T-helper 22 cell (primary cell): ENCODE data around the gene ANKRD16.
"Not testable (repeated sequence)": the region's sequence is repeated elsewhere in the genome, so short reads cannot be mapped to it uniquely, and the experiment has no call there.

ENCODE experiments used
- DNase-seq: peaks from one replicate; pipeline ENCODE4 v3.0.0-alpha.2; 2020; ENCODE audit warnings: low read depth

ANKRD16 gene

DNA sequence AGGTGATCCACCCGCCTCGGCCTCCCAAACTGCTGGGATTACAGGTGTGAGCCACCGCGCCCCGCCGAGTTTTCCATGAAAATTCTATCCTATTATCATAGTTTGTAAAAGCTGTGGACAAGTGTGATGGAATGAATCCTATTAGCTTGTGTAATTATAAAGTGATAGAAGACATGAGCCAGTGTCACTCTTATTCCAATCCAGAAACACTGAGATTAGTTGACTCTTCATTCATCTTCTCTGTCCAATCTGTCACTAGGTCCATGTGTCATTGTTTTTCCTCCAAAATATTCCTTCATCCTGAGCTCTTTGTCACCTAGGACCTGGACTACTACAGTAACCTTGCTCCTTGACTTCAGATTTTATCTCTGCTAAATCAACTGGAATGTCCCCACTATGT lies 13.9 kb upstream of the ANKRD16 start:
- no peak for DNase-seq

GRCh38 chr10:5902511-5903274 lies 13.0 kb upstream of the ANKRD16 start:
- no peak for DNase-seq

DNA sequence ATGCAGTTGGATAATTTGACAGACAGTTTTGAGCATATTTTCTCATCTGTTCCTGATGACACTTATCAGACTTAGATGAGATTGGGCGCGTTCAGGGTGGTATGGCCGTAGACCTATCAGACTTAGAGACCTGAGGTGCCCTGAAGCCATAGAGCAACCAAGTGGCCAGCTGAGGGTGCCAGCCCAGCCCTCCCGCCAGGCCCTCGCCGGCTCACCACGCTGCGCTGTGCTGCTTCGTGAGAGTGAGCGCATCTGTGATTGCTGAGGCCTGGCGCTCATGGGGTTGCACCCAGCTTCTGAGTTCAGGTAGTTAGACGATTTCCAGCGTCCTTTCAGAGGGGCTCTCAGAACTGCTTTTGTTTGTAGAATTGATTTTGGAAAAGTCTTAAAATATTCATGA lies 10.6 kb upstream of the ANKRD16 start:
- DNase-seq: no peak

DNA sequence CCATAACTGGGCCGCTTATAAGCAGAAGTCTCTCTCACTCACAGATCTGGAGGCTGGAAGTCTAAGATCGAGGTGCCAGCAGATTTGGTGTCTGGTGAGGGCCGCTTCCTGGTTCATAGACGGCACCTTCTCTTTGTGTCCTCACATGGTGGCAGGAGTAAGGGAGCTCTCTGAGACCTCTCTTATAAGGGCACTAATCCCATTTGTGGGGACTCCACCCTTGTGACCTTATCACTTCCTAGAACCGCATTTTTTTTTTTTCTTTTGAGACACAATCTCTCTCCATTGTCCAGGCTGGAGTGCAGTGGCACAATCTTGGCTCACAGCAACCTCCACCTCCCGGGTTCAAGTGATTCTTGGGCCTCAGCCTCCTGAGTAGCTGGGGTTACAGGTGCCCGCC lies 8.5 kb upstream of the ANKRD16 start:
- no peak for DNase-seq

DNA sequence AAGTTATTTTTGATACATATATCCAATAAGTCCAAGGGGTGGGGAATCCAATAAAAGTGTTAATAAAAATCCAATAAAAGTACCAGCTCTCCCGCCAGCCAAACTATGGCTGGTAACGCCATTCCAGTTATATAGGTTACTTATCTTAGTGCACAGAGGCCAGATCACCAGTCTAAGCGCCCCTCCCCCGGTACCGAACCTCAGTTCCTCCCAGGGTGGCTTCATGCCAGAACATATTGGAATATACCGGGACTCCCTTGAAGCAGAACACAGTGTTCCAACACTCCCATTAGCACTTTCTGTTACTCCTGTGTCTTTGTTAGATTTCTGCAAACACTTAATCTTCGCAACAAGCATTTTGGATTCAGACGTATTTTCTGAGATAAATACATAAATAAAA lies 7.8 kb upstream of the ANKRD16 start:
- DNase-seq: no peak

- no peak for DNase-seq
Measured at GRCh38 chr10:5897053-5897340, 7.3 kb upstream of the ANKRD16 start.

GRCh38 chr10:5896208-5897052 lies 6.7 kb upstream of the ANKRD16 start:
- DNase-seq: no peak

- no peak for DNase-seq
Measured at GRCh38 chr10:5895804-5896203, 6.1 kb upstream of the ANKRD16 start.

GRCh38 chr10:5895365-5895764 lies 5.7 kb upstream of the ANKRD16 start:
- no peak for DNase-seq

- DNase-seq: no peak
Measured at GRCh38 chr10:5894873-5895272, 5.2 kb upstream of the ANKRD16 start.

GRCh38 chr10:5894403-5894802 lies 4.7 kb upstream of the ANKRD16 start:
- no peak for DNase-seq

- no peak for DNase-seq
Measured at GRCh38 chr10:5893321-5893720, 3.6 kb upstream of the ANKRD16 start.

- no peak for DNase-seq
Measured at GRCh38 chr10:5892007-5892406, 2.3 kb upstream of the ANKRD16 start.

DNA sequence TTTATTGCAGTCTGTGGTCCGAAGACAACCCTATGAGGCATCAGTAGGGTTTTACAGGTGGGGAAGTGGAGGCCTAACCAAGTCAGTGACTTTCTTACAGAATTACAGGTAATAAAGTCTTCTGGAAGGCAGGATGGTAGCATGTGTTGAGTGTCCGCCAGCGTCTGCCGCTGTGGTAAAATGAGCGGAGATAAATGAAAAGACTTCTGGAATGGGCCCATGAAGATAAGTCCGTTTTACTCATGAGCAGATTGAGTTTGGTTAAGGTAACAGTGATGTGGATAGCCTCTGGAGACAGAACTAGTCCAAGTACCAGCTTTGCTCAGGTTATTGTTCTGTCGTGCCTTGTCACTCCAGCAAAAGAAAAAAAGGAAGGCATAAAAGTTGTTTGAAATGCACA lies 1.3 kb upstream of the ANKRD16 start:
- no peak for DNase-seq

- DNase-seq: no peak
Measured at GRCh38 chr10:5890452-5890915, 791 bp upstream of the ANKRD16 start.

- DNase-seq: peak; percentile 19
Measured at GRCh38 chr10:5888843-5889623, 660 bp downstream of the ANKRD16 start.

GRCh38 chr10:5888351-5888750 lies 1.3 kb downstream of the ANKRD16 start:
- no peak for DNase-seq

GRCh38 chr10:5887641-5888040 lies 2.1 kb downstream of the ANKRD16 start:
- no peak for DNase-seq

- no peak for DNase-seq
Measured at GRCh38 chr10:5887029-5887428, 2.7 kb downstream of the ANKRD16 start.

DNA sequence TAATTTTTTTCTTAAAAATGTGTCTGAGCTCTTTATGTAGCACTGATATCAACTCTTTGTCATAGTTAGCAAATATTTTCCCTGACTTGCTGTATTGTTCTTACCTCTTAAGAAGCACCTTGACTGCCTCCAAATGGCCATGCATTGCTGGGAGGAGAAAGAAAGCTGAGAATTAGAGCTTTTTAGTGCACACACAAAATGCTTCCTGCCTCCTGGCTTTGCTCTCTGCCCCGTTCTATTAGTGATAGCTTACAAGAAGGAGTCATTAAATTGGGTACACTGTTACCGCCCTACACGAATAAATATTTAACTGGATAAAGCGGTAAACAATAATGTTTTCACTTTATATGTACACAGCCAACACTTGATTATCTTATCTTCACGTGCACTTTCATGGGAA lies 4.1 kb downstream of the ANKRD16 start:
- DNase-seq: no peak

DNA sequence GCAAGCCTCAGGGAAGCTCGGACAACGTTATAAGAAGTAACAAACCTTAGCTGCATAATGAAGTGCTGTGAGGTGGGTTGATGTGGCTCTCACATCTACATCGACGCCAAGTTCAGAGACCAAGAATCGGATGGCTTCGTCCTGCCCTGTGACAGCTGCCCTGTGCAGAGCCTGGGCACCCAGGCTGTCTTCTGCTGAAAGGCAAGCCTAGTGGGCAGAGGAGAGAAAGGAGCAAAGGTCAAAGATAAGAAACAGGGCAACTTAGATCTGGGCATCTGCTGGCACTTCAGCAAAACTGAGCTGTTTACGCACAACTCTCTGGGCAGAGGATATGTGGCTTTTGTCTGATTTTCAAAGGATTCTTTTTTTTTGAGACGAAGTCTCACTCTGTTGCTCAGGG lies 6.7 kb downstream of the ANKRD16 start:
- no peak for DNase-seq

DNA sequence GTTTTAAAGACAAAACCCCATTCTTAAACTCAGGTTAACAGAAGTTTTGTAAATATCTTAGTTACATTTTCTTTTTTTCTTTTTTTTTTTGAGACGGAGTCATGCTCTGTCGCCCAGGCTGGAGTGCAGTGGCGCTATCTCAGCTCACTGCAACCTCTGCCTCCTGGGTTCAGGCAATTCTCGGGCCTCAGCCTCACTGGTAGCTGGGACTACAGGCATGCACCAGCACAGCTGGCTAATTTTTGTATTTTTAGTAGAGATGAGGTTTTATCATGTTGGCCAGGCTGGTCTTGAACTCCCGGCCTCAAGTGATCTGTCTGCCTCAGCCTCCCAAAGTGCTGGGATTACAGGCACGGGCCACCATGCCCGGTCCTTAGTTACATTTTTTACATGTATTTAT lies 12.7 kb downstream of the ANKRD16 start:
- not testable (repeated sequence) for DNase-seq
